ENCODE results near the gene NTM.
A peak's percentile ranks its signal among the peaks of the same experiment; 100 is the strongest.

NTM gene

DNA sequence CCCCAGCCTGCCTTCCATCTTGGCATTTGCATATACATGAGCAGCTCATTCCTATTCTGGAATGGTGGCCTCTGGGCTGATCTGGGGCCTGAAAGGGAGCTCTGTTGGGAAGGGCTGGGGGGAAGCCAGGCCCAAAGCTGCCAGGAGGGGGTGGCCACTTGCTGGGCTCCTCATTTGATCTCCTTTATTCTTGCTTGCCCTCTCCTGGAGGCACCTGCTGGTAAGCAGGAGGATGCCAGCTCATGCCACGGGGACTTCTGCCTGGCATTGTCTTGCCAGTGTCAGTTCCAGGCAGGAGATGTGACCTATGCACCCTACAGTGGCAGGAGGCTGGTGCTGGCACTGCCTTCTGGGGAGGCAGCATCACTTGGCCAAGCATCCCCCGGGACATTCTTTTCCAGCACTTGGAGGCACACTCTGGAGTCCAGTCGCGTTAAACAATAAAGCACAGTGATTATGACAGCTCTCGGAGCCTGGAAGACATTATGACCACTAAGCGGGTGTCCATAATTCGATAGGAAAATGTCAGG lies 128.3 kb downstream of the NTM start:
- TF ChIP-seq, protein P1, sequence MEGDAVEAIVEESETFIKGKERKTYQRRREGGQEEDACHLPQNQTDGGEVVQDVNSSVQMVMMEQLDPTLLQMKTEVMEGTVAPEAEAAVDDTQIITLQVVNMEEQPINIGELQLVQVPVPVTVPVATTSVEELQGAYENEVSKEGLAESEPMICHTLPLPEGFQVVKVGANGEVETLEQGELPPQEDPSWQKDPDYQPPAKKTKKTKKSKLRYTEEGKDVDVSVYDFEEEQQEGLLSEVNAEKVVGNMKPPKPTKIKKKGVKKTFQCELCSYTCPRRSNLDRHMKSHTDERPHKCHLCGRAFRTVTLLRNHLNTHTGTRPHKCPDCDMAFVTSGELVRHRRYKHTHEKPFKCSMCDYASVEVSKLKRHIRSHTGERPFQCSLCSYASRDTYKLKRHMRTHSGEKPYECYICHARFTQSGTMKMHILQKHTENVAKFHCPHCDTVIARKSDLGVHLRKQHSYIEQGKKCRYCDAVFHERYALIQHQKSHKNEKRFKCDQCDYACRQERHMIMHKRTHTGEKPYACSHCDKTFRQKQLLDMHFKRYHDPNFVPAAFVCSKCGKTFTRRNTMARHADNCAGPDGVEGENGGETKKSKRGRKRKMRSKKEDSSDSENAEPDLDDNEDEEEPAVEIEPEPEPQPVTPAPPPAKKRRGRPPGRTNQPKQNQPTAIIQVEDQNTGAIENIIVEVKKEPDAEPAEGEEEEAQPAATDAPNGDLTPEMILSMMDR (IDR thresholded peaks at IDR 0.05; ENCODE audit: insufficient read depth, missing control alignments): no peak
- DNase-seq (ENCODE audit: insufficient read length, low spot score) (no peak), FAIRE-seq (no peak)

DNA sequence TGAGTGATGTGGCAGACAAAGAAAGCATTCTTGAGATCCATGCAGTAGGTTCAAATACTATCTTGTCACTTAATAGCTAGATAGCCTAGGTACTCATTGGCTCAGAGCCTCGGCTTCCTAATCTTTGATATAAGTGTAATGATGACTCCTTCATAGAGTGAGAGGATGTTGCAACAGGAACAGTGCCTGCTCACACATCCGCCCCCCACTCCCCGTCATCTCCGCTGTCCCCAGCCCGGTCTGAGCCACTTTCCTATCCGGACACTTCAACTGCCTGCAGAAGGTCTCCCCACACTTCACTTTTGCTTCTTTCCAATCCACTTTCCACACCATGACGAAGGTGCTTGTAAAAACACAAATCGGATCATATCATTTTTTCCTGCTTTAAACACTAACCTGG lies 128.8 kb downstream of the NTM start:
- TF ChIP-seq, protein P1 (IDR thresholded peaks at IDR 0.05; ENCODE audit: insufficient read depth, missing control alignments): no peak
- FAIRE-seq (no peak), DNase-seq (ENCODE audit: insufficient read length, low spot score) (no peak)

DNA sequence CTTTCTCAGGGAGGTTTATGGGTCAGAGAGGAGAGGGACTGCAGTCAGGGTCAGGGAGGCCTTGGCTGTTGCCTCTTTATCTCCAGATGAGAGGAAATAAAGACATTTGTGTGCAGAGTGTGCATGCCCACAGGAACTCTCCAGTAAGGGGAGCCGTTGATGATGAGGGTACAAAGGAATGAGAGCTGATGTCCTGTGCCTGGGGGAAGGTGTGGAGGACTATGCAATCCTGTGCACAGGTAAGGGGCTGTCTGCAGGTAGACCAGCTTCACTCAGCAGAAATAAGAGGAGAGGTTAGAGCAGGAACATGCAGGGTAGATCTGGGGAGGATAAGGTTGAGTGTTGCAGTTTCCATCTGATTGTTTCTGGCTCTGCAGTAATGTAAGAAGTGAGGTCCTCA lies 132.6 kb downstream of the NTM start:
- TF ChIP-seq, protein P1 (IDR thresholded peaks at IDR 0.05; ENCODE audit: insufficient read depth, missing control alignments): no peak
- FAIRE-seq (no peak), DNase-seq (ENCODE audit: insufficient read length, low spot score) (no peak)

DNA sequence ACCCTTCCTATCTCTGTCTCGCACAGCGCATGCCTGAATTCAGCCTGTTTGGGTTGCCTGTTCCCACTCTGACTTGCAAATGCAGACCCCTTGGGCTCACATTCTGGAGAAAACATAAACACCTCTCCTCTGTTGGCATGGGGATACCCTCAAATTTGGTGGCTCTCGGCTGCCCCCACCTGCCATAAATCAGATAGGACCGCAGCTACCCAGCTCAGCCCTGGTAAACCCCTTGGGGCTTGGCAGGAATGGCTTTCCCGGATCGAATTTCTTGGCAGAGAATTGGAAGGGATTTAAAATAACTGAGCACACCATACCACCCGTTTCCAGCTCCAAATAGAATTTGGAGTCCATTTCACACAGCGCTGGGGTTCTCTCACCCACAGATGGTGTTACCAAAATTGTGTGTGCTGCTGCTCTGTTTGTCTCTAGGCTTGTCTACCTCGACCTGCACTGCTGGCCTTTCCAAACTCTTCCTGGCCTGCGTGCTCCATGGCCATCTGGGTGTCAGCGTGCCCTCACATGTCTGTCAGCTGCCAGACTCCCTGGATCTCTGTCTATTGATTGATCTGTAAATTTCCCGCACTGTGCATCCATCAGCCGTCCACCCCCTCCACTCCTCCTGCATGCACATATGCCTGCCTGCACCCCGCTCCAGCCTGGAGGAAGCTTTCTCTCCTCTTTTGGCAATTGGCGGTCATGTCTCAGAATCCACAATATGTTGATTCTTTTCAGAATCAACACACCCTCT lies 134.0 kb downstream of the NTM start:
- TF ChIP-seq, protein P1 (IDR thresholded peaks at IDR 0.05; ENCODE audit: insufficient read depth, missing control alignments): peak; percentile 77
- DNase-seq (ENCODE audit: insufficient read length, low spot score) (no peak), FAIRE-seq (no peak)

DNA sequence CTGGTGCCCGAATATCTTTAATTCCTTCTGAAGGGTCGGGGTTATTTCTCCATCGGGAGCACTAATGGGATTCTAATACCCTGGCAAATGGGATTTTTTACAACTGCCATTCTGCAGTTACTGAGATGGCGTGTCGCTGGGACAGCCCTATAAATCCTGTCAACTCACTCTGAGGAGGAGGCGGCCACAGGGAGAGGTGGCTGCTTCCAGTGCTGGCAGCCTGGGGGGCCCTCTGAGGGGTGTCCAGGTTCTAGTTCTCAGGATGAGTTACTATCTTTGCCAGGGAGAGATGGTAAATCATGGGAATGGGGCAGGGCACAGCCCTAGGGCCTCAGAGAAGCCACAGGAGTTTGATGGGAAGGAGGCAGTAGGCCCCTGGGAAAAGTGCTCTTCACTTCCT lies 135.9 kb downstream of the NTM start:
- TF ChIP-seq, protein P1 (IDR thresholded peaks at IDR 0.05; ENCODE audit: insufficient read depth, missing control alignments): no peak
- FAIRE-seq (no peak), DNase-seq (ENCODE audit: insufficient read length, low spot score) (no peak)

DNA sequence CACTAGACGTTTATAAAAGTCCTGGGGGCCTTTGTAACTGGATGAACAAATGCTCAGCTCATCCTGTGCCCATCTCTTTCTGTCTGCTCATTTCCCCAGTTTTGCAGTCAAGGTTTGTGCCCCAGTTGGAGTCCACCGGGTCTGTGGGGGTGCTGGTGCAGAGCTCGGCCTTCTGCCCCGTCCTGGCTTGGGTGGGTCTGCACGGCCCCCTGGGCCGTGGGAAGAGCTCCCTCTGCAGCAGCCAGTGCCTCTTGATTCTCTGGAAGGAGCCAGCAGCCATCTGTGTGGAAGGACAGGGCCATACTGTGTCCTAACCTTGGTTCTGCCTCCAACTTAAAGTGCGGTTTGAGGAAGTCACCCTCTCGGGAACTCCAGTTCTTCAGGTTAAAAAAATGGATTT lies 140.2 kb downstream of the NTM start:
- DNase-seq (ENCODE audit: insufficient read length, low spot score): no peak
- TF ChIP-seq, protein P1 (IDR thresholded peaks at IDR 0.05; ENCODE audit: insufficient read depth, missing control alignments): no peak
- no peak for FAIRE-seq

DNA sequence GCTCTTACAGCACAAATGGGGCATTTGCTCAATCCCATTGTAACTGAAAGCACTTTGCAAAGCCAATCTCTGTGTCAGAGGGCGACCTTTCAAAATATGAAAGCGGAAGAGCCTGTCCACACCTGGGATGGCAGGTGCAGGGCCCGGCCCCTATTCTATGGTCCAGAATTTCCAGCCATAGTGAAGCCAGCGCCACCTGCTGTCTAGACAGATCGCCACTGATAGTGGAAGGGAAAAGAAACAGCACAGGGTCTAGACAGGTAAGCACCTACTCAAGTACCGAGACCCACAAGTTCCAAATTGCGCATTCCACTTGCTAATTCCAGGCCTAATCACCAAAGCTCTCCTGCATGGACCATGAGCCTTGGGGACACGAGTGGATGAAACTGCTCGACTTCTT lies 141.4 kb downstream of the NTM start:
- DNase-seq (ENCODE audit: insufficient read length, low spot score) (no peak), FAIRE-seq (no peak)
- TF ChIP-seq, protein P1 (IDR thresholded peaks at IDR 0.05; ENCODE audit: insufficient read depth, missing control alignments): peak; percentile 81
